GM12873 (cell line): ENCODE measurements around the gene ICA1L.

ENCODE experiments used
- CTCF ChIP-seq: IDR thresholded peaks from 2 replicates; pipeline ENCODE4 v1.5.1; 2012; ENCODE audit warnings: low read depth, mild to moderate bottlenecking, moderate library complexity, low read length, control low read depth; ENCODE audit not compliant: insufficient read depth; ENCODE audit errors: missing control alignments

The ICA1L gene

DNA sequence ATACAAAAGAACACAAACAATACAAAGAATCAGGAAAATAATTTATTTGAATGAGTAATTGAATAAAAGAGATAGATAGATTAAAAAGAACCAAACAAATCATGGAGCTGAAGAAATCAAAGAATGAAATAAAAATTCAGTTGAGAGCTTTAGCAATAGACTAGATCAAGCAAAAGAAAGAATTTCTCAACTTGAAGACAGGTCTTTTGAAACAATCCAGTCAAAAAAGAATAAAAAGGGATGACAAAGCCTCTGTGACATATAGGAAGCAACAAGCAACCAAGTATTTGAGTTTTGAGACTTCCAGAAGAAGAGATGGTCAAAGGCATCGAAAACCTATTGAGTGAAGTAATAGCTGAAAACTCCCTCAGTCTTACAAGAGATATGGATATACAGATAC lies 128.0 kb downstream of the ICA1L start:
- no peak for TF ChIP-seq CTCF

DNA sequence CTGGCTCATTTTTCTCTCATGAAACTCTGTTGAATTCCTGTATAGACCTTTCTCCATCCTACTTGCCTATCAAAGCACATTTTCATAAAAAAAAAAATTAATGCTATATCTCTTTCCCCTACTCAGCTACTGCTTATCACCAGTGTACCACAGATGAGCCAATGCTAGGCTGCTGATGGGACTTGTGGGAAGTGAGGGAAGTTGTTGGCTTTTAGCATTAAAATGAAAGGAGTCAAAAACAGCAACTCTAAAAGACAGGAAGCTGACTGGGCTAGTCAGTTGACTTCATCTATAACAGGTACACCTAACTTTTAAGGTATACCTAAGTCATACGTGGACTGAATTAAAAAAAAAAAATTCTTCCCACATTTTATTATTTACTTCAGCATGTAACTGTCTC lies 134.7 kb downstream of the ICA1L start:
- TF ChIP-seq CTCF = no peak

GRCh38 chr2:202726070-202726469 lies 145.5 kb downstream of the ICA1L start:
- TF ChIP-seq CTCF = no peak

DNA sequence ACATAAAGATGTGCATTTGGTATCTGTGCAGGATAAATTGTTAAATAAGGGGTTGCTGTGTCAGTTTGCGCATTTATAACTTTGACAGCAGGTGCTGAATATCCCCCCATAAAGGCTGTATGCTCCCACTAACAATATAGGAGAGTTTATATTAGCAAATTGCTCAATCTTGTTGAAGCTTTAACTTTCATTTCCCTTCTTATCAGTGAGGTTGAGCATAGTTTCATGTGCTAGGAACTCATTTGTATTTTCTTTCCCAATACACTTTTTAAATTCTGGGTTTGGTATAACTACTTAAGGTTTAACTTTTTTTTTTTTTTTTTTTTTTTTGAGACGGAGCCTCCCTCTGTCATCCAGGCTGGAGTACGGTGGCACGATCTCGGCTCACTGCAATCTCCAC lies 147.8 kb downstream of the ICA1L start:
- TF ChIP-seq CTCF = no peak
